ENCODE data around the gene NRG3.

DNA sequence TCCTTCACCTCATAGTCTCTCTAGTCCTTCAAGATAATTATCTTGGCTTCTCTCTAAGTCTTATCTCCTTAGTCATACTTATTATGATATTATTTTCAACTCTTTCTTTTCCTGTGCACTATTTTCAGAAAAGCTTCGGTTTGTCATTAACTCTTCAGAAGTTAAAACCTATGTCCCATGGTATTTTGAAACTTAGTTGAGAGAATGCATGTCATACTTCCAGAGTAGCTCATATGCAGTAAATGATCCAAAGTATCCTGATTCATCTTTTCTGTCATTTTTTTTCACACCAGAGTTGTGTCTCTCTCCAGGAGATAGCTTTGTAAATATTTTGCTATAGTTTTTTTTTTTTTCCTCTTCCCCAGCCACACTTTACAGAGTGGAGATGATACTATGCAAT lies 1008.6 kb downstream of the NRG3 start:
- TF ChIP-seq, protein P1, sequence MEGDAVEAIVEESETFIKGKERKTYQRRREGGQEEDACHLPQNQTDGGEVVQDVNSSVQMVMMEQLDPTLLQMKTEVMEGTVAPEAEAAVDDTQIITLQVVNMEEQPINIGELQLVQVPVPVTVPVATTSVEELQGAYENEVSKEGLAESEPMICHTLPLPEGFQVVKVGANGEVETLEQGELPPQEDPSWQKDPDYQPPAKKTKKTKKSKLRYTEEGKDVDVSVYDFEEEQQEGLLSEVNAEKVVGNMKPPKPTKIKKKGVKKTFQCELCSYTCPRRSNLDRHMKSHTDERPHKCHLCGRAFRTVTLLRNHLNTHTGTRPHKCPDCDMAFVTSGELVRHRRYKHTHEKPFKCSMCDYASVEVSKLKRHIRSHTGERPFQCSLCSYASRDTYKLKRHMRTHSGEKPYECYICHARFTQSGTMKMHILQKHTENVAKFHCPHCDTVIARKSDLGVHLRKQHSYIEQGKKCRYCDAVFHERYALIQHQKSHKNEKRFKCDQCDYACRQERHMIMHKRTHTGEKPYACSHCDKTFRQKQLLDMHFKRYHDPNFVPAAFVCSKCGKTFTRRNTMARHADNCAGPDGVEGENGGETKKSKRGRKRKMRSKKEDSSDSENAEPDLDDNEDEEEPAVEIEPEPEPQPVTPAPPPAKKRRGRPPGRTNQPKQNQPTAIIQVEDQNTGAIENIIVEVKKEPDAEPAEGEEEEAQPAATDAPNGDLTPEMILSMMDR (IDR thresholded peaks at IDR 0.05) = no peak
- no peak for TF ChIP-seq POLR2A (IDR thresholded peaks at IDR 0.05)

Measured in ovary (tissue), 3 donors.